Kidney (tissue), 14 donors: ENCODE results near the gene ABCA1. TPM values are rescaled to one million over a fixed set of nuclear protein-coding genes. Genes with fewer than 3 reads are reported as not detected.

Experiments used
- DNase-seq, 5 donors: peaks; one replicate each; pipeline ENCODE4 v3.0.0-alpha.2; 2013 to 2020
- FAIRE-seq: peaks from 2 replicates; lab custom pipeline; 2012; peaks lifted over from hg19 to GRCh38; lab: Jason Lieb, UNC
- H3K27ac ChIP-seq, 2 donors: one replicate each; pipeline ENCODE4 v1.7.0; 2013; ENCODE audit warnings: low read depth in 2 of 2, low read length in 2 of 2, inconsistent platforms in 1 of 2
- H3K27me3 ChIP-seq: one replicate; pipeline ENCODE4 v1.7.1; 2013; ENCODE audit warnings: low read length, inconsistent platforms; ENCODE audit not compliant: control insufficient read depth, insufficient read depth
- H3K36me3 ChIP-seq, 3 donors: one replicate each; pipeline versions ENCODE4 v1.7.0 to v1.7.1; 2013; ENCODE audit warnings: low read length in 3 of 3, control low read depth in 1 of 3, inconsistent platforms in 1 of 3; ENCODE audit not compliant: insufficient read depth in 3 of 3, control insufficient read depth in 2 of 3
- H3K4me1 ChIP-seq, 3 donors: one replicate each; pipeline versions ENCODE4 v1.7.0 to v1.7.1; 2013; ENCODE audit warnings: low read length in 3 of 3, inconsistent platforms in 1 of 3, low read depth in 1 of 3; ENCODE audit not compliant: control insufficient read depth in 2 of 3, insufficient read depth in 2 of 3
- H3K4me3 ChIP-seq, 3 donors: one replicate each; pipeline versions ENCODE4 v1.7.0 to v1.8.1; 2013; ENCODE audit warnings: low read length in 3 of 3, control low read depth in 1 of 3, inconsistent platforms in 1 of 3
- H3K9ac ChIP-seq, 3 donors: one replicate each; pipeline versions ENCODE4 v1.7.0 to v1.7.1; 2013; ENCODE audit warnings: low read length in 3 of 3, control low read depth in 1 of 3, inconsistent platforms in 1 of 3
- H3K9me3 ChIP-seq, 3 donors: one replicate each; pipeline versions ENCODE4 v1.7.0 to v1.7.1; 2013; ENCODE audit warnings: low read length in 3 of 3, control low read depth in 1 of 3, inconsistent platforms in 1 of 3; ENCODE audit not compliant: control insufficient read depth in 2 of 3, insufficient read depth in 1 of 3
- intact Hi-C: fragments of 100-400 bp; cut with DNase I; formaldehyde crosslinking; loops from one replicate; pipeline ENCODE4 v1.11.1; 2022
- polyA plus RNA-seq: library from polyadenylated mRNA; stranded (reverse); fragments of 350-450 nt; fragmentation: Illumina TruSeq; extraction: RNeasy Lipid Tissue Mini Kit (QIAGEN cat#74804); gene quantifications from one replicate; pipeline ENCODE4 v1.2.3, GENCODE V29; 2014; ENCODE audit warnings: low read depth, low replicate concordance; ENCODE audit not compliant: insufficient read depth
- total RNA-seq: library from RNA; stranded (reverse); fragmentation: NEBNext Ultra II Directional; extraction: Animal tissue kit (Norgen Biotek cat#: 25700); gene quantifications from one replicate; pipeline ENCODE4 v1.2.1, GENCODE V29; 2021
- TF ChIP-seq, protein P1 (sequence below): IDR thresholded peaks from 3 replicates; pipeline ENCODE4 v1.5.1; 2012; ENCODE audit warnings: mild to moderate bottlenecking, moderate library complexity, borderline replicate concordance; ENCODE audit not compliant: insufficient read depth; ENCODE audit errors: extremely low read depth
- donor health status: control.
- donor health status: control.
- donor health status: control.
- donor health status: control.
- donor health status: control.
- donor health status: DM: yes; HTN: yes; CAD: no.
- donor health status: Normal renal cell carcinoma (clear cell type).

ABCA1 gene
- total and polyA plus RNA-seq, 2 donors from 2014 or later = 1.4 to 26.1 TPM

DNA sequence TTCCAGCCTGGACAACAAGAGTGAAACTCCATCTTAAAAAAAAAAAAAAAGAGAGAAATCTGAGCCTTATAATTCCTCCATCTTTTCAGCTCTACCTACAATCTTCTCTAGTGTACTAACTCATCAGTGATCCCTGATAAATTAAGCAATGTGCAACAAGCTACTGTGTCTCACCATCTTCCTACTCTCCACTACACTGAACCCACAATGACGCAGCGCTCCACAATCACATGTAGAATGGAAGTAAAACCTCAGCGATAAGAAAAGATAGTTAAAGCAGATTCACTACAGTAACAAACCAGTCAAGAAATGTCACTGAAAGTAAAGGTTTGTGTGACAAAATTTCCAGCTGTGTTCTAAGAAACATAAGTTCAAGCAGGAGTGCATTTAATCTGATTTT is 13.5 kb downstream of the ABCA1 start:
- H3K27me3 ChIP-seq = no peaks in the 10 kb centered on the region
- H3K9me3 ChIP-seq = no peaks in the 10 kb centered on the region
- no peak overlapping the region for H3K9ac ChIP-seq
- H3K27ac ChIP-seq = no peak overlapping the region
- intact Hi-C loops = no loop called here
- no peak for DNase-seq
- no peak for FAIRE-seq
- peaks cover 0 to 4% (median 3%) of the 10 kb centered on the region in 3 donors for H3K4me1 ChIP-seq
- no peak overlapping the region for H3K4me3 ChIP-seq
- TF ChIP-seq, protein P1, sequence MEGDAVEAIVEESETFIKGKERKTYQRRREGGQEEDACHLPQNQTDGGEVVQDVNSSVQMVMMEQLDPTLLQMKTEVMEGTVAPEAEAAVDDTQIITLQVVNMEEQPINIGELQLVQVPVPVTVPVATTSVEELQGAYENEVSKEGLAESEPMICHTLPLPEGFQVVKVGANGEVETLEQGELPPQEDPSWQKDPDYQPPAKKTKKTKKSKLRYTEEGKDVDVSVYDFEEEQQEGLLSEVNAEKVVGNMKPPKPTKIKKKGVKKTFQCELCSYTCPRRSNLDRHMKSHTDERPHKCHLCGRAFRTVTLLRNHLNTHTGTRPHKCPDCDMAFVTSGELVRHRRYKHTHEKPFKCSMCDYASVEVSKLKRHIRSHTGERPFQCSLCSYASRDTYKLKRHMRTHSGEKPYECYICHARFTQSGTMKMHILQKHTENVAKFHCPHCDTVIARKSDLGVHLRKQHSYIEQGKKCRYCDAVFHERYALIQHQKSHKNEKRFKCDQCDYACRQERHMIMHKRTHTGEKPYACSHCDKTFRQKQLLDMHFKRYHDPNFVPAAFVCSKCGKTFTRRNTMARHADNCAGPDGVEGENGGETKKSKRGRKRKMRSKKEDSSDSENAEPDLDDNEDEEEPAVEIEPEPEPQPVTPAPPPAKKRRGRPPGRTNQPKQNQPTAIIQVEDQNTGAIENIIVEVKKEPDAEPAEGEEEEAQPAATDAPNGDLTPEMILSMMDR = no peak
- H3K36me3 ChIP-seq = no peaks in the 10 kb centered on the region

DNA sequence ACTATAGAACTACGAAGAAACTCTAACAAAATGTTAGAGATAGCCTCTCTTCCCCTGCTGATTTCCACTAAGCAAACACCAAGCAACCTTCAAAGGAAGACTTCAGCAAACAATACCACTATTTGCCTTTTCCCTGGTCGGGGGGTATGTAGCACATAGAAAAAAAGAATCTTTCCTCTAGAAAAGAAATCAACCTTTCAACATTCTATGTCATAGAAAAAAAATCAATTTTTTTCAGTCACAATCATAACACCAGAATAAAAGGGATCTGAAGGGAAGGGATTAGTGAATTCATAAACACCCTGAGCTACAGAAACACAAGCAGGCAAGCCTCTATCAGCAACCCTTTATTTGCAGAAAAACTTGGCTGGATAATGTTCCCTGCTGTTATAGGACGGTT is 15.3 kb downstream of the ABCA1 start:
- FAIRE-seq (no peak), DNase-seq (no peak)
- TF ChIP-seq, protein P1 = no peak
- Histone ChIP-seq H3K9ac (no peak overlapping the region), H3K27me3 (no peaks in the 10 kb centered on the region), H3K36me3 (no peaks in the 10 kb centered on the region), H3K4me1 (peaks cover 0 to 4% (median 3%) of the 10 kb centered on the region in 3 donors), H3K9me3 (no peaks in the 10 kb centered on the region), H3K4me3 (no peak overlapping the region), H3K27ac (no peak overlapping the region)
- intact Hi-C loops = no loop called here

DNA sequence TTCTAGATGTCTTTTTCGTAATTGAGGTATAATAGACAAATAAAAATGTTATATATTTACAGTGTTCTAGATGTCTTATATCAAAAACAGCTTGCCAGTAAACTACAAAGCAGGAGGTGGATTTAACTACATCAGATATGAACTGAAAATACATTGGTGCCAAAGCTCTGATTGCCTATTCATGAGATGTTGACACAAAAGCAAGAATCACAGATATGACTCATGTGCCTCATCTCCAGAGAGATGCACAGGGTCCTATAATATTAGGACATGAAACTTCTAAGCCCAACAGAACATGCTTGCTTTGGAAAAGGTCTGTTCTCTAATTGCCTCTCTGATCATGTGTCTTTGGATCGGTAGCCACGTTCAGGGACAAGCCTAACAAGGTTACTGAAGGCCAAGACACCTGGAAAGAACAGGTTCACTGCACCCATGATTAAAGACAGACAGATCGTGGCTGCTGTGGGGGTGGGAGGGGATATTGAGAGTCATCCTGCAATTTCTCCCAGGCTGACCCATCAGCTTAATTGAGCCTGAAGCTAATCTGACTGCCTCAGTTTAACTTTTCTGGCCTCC is 16.8 kb downstream of the ABCA1 start:
- Histone ChIP-seq H3K9ac (no peak overlapping the region), H3K27me3 (no peaks in the 10 kb centered on the region), H3K9me3 (no peaks in the 10 kb centered on the region), H3K4me3 (no peak overlapping the region), H3K36me3 (no peaks in the 10 kb centered on the region), H3K4me1 (peaks cover 0 to 9% (median 3%) of the 10 kb centered on the region in 3 donors), H3K27ac (no peak overlapping the region)
- DNase-seq (no peak), FAIRE-seq (no peak)
- TF ChIP-seq, protein P1 = no peak
- intact Hi-C loops = no loop called here
